NB4 (cell line): ENCODE data around the gene TTC5.

ENCODE experiments used
- POLR2A ChIP-seq: IDR thresholded peaks from 2 replicates; pipeline ENCODE4 v1.6.1; 2011; ENCODE audit warnings: mild to moderate bottlenecking; ENCODE audit not compliant: insufficient read length; ENCODE audit errors: extremely low read depth
- TF ChIP-seq, protein P1 (sequence below): IDR thresholded peaks from one replicate; pipeline ENCODE4 v1.5.1; 2012; ENCODE audit warnings: low read depth, low read length

GRCh38 chr14:20306079-20306423, 300 bp upstream of the TTC5 start:
- TF ChIP-seq POLR2A: no peak
- TF ChIP-seq, protein P1, sequence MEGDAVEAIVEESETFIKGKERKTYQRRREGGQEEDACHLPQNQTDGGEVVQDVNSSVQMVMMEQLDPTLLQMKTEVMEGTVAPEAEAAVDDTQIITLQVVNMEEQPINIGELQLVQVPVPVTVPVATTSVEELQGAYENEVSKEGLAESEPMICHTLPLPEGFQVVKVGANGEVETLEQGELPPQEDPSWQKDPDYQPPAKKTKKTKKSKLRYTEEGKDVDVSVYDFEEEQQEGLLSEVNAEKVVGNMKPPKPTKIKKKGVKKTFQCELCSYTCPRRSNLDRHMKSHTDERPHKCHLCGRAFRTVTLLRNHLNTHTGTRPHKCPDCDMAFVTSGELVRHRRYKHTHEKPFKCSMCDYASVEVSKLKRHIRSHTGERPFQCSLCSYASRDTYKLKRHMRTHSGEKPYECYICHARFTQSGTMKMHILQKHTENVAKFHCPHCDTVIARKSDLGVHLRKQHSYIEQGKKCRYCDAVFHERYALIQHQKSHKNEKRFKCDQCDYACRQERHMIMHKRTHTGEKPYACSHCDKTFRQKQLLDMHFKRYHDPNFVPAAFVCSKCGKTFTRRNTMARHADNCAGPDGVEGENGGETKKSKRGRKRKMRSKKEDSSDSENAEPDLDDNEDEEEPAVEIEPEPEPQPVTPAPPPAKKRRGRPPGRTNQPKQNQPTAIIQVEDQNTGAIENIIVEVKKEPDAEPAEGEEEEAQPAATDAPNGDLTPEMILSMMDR: no peak
